HepG2 (cell line): ENCODE data around the gene PNP. TPM values are rescaled to one million over a fixed set of nuclear protein-coding genes. Genes with fewer than 3 reads are reported as not detected.

Experiments
- CENPT ChIP-seq: sonication (generic); formaldehyde crosslinking; IDR thresholded peaks from 2 replicates; pipeline ENCODE4 v1.8.0; 2022; ENCODE audit warnings: low read depth, mild to moderate bottlenecking, moderate library complexity, missing genetic modification reagents
- DMAP1 ChIP-seq: IDR thresholded peaks from 2 replicates; pipeline ENCODE4 v1.6.1; 2016
- DR1 ChIP-seq: sonication (generic); formaldehyde crosslinking; IDR thresholded peaks from 2 replicates; pipeline ENCODE4 v1.8.0; 2021; ENCODE audit warnings: mild to moderate bottlenecking, missing genetic modification reagents, inconsistent platforms
- EP300 ChIP-seq, 3 experiments: sonication (generic) in 1 of 3; formaldehyde crosslinking in 1 of 3; IDR thresholded peaks; 2 replicates each; pipeline versions ENCODE4 v1.5.1 to v1.6.1; 2011 to 2020; ENCODE audit warnings: low read depth in 2 of 3, low read length in 2 of 3, borderline replicate concordance in 1 of 3, improper control_type of control experiment in 1 of 3, mild to moderate bottlenecking in 1 of 3, missing genetic modification reagents in 1 of 3, moderate library complexity in 1 of 3
- HOXA3 ChIP-seq: sonication (generic); formaldehyde crosslinking; IDR thresholded peaks from 2 replicates; pipeline ENCODE4 v1.5.0; 2020; ENCODE audit warnings: missing genetic modification reagents
- MAX ChIP-seq: IDR thresholded peaks from 2 replicates; pipeline ENCODE4 v1.6.1; 2012; ENCODE audit warnings: inconsistent platforms
- PRDM10 ChIP-seq: sonication (generic); formaldehyde crosslinking; IDR thresholded peaks from 2 replicates; pipeline ENCODE4 v1.4.0; 2020; ENCODE audit warnings: low read depth, missing genetic modification reagents
- TARDBP ChIP-seq: sonication (generic); formaldehyde crosslinking; IDR thresholded peaks from 2 replicates; pipeline ENCODE4 v1.8.0; 2022; ENCODE audit warnings: mild to moderate bottlenecking, missing genetic modification reagents
- ZNF225 ChIP-seq: sonication (generic); formaldehyde crosslinking; IDR thresholded peaks from 2 replicates; pipeline ENCODE4 v1.4.0; 2020; ENCODE audit warnings: mild to moderate bottlenecking, missing genetic modification reagents
- ZNF383 ChIP-seq: sonication (generic); formaldehyde crosslinking; IDR thresholded peaks from 2 replicates; pipeline ENCODE4 v1.4.0; 2020; ENCODE audit warnings: missing genetic modification reagents, mild to moderate bottlenecking, borderline replicate concordance
- polyA plus RNA-seq, 8 experiments: library from polyadenylated mRNA; depleted of rRNA in 3 of 8; stranded (reverse) in 7 of 8; unstranded in 1 of 8; fragments of >200 nt; fragmentation: Illumina TruSeq in 4 of 8; extraction: Trizol in 4 of 8; gene quantifications; 2 replicates each; pipeline versions ENCODE4 v1.2.1 to v1.2.3, GENCODE V29; 2011 to 2016; ENCODE audit warnings: low read depth in 4 of 8, missing spikeins in 1 of 8, mixed read lengths in 1 of 8; ENCODE audit not compliant: insufficient read depth in 1 of 8
- total RNA-seq, 5 experiments: library from RNA; depleted of rRNA; stranded (reverse); fragments of >200 nt; fragmentation: Illumina TruSeq; extraction: Trizol; gene quantifications; 2 replicates each; pipeline ENCODE4 v1.2.3, GENCODE V29; 2016; ENCODE audit warnings: low read depth in 1 of 5
- TF ChIP-seq, protein P1 (sequence below): sonication (generic); formaldehyde crosslinking; IDR thresholded peaks from 2 replicates; pipeline ENCODE4 v1.4.0; 2020; ENCODE audit warnings: missing genetic modification reagents, borderline replicate concordance
- TF ChIP-seq, protein P2 (sequence below): sonication (generic); formaldehyde crosslinking; IDR thresholded peaks from 2 replicates; pipeline ENCODE4 v1.4.0; 2020; ENCODE audit warnings: missing genetic modification reagents, borderline replicate concordance
- TF ChIP-seq, protein P3 (sequence below): sonication (generic); formaldehyde crosslinking; IDR thresholded peaks from 2 replicates; pipeline ENCODE4 v1.4.0; 2020; ENCODE audit warnings: mild to moderate bottlenecking, low read depth, missing genetic modification reagents
- TF ChIP-seq, protein P4 (sequence below): IDR thresholded peaks from 2 replicates; pipeline ENCODE4 v1.6.1; 2016; ENCODE audit warnings: mild to moderate bottlenecking

PNP gene
- total and polyA plus RNA-seq, 2 of the 13 experiments (the other 11 are each of a cell fraction or from before 2014, with no cell fraction given): 45.4 to 74.8 TPM

- TF ChIP-seq, protein P1, sequence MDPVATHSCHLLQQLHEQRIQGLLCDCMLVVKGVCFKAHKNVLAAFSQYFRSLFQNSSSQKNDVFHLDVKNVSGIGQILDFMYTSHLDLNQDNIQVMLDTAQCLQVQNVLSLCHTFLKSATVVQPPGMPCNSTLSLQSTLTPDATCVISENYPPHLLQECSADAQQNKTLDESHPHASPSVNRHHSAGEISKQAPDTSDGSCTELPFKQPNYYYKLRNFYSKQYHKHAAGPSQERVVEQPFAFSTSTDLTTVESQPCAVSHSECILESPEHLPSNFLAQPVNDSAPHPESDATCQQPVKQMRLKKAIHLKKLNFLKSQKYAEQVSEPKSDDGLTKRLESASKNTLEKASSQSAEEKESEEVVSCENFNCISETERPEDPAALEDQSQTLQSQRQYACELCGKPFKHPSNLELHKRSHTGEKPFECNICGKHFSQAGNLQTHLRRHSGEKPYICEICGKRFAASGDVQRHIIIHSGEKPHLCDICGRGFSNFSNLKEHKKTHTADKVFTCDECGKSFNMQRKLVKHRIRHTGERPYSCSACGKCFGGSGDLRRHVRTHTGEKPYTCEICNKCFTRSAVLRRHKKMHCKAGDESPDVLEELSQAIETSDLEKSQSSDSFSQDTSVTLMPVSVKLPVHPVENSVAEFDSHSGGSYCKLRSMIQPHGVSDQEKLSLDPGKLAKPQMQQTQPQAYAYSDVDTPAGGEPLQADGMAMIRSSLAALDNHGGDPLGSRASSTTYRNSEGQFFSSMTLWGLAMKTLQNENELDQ (CRISPR knock-in tag): no peak
- TF ChIP-seq, protein P2, sequence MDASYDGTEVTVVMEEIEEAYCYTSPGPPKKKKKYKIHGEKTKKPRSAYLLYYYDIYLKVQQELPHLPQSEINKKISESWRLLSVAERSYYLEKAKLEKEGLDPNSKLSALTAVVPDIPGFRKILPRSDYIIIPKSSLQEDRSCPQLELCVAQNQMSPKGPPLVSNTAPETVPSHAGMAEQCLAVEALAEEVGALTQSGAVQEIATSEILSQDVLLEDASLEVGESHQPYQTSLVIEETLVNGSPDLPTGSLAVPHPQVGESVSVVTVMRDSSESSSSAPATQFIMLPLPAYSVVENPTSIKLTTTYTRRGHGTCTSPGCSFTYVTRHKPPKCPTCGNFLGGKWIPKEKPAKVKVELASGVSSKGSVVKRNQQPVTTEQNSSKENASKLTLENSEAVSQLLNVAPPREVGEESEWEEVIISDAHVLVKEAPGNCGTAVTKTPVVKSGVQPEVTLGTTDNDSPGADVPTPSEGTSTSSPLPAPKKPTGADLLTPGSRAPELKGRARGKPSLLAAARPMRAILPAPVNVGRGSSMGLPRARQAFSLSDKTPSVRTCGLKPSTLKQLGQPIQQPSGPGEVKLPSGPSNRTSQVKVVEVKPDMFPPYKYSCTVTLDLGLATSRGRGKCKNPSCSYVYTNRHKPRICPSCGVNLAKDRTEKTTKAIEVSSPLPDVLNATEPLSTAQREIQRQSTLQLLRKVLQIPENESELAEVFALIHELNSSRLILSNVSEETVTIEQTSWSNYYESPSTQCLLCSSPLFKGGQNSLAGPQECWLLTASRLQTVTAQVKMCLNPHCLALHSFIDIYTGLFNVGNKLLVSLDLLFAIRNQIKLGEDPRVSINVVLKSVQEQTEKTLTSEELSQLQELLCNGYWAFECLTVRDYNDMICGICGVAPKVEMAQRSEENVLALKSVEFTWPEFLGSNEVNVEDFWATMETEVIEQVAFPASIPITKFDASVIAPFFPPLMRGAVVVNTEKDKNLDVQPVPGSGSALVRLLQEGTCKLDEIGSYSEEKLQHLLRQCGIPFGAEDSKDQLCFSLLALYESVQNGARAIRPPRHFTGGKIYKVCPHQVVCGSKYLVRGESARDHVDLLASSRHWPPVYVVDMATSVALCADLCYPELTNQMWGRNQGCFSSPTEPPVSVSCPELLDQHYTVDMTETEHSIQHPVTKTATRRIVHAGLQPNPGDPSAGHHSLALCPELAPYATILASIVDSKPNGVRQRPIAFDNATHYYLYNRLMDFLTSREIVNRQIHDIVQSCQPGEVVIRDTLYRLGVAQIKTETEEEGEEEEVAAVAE: peak; percentile 48; the same call in 1 of the 2 replicates
- TF ChIP-seq, protein P3, sequence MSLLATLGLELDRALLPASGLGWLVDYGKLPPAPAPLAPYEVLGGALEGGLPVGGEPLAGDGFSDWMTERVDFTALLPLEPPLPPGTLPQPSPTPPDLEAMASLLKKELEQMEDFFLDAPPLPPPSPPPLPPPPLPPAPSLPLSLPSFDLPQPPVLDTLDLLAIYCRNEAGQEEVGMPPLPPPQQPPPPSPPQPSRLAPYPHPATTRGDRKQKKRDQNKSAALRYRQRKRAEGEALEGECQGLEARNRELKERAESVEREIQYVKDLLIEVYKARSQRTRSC (CRISPR knock-in tag): no peak; the same call in 1 of the 2 replicates
- TF ChIP-seq ZNF225 (CRISPR knock-in tag) (peak; percentile 94), DMAP1 (CRISPR knock-in tag) (peak; percentile 67; the same call in 1 of the 2 replicates), DR1 (CRISPR knock-in tag) (peak; percentile 99), ZNF383 (peak; percentile 44; the same call in 1 of the 2 replicates), MAX (peak; percentile 82), HOXA3 (CRISPR knock-in tag) (peak; percentile 64), CENPT (peak; percentile 47; the same call in 1 of the 2 replicates), EP300 (IDR thresholded peaks at IDR 0.05; ENCODE audit: low read depth in 2 of 2, low read length in 2 of 2) (no peak), EP300 (CRISPR knock-in tag; IDR thresholded peaks at IDR 0.05; ENCODE audit: borderline replicate concordance) (0 out of 2 replicates have a peak, but pooled peaks have one; percentile 28), TARDBP (CRISPR knock-in tag) (peak; percentile 75; the same call in 1 of the 2 replicates), PRDM10 (CRISPR knock-in tag) (peak; percentile 67; the same call in 1 of the 2 replicates)
- TF ChIP-seq, protein P4, sequence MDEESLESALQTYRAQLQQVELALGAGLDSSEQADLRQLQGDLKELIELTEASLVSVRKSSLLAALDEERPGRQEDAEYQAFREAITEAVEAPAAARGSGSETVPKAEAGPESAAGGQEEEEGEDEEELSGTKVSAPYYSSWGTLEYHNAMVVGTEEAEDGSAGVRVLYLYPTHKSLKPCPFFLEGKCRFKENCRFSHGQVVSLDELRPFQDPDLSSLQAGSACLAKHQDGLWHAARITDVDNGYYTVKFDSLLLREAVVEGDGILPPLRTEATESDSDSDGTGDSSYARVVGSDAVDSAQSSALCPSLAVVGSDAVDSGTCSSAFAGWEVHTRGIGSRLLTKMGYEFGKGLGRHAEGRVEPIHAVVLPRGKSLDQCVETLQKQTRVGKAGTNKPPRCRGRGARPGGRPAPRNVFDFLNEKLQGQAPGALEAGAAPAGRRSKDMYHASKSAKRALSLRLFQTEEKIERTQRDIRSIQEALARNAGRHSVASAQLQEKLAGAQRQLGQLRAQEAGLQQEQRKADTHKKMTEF (CRISPR knock-in tag): peak; percentile 93
These were observed at the start of gene PNP (continued) for GRCh38 chr14:20469242-20469889.
